Caki2 (cell line): ENCODE results near the gene POLR1C. TPM values are rescaled to one million over a fixed set of nuclear protein-coding genes. Genes with fewer than 3 reads are reported as not detected.
"Not testable (repeated sequence)": the region's sequence is repeated elsewhere in the genome, so short reads cannot be mapped to it uniquely, and the experiment has no call there.

ENCODE experiments used
- DNase-seq: peaks from one replicate; pipeline ENCODE4 v3.0.0-alpha.2; 2015; ENCODE audit warnings: low read depth
- in situ Hi-C: cut with HindIII; loops from 2 replicates; pipeline ENCODE4 v1.10.0; 2016; ENCODE audit warnings: low sequenced_read_pairs, low pct_unique_long_range_greater_than_20kb, mixed read lengths
- total RNA-seq: library from RNA; depleted of rRNA; stranded (reverse); fragments of >200 nt; shearing (Covaris generic); gene quantifications from 2 replicates; pipeline ENCODE4 v1.2.3, GENCODE V29; 2014; ENCODE audit warnings: low replicate concordance

POLR1C gene
- total RNA-seq, 1 experiment from 2014 or later = 49.0 TPM

- no peak for DNase-seq
- in situ Hi-C loops = no loop called here
These were observed 26.4 kb upstream of the POLR1C start for GRCh38 chr6:43490523-43490939.

GRCh38 chr6:43491750-43492661 is 24.9 kb upstream of the POLR1C start:
- in situ Hi-C loops = no loop called here
- no peak for DNase-seq

- in situ Hi-C loops = no loop called here
- no peak for DNase-seq
These were observed 24.2 kb upstream of the POLR1C start for GRCh38 chr6:43492673-43493072.

- in situ Hi-C loops = no loop called here
These were observed 23.7 kb upstream of the POLR1C start for GRCh38 chr6:43493230-43493629.

GRCh38 chr6:43493833-43494232 is 23.1 kb upstream of the POLR1C start:
- in situ Hi-C loops = no loop called here
- DNase-seq = no peak

More at GRCh38 chr6:43493230-43493629, 23.7 kb upstream of the POLR1C start:
- DNase-seq = no peak

GRCh38 chr6:43494321-43494720 is 22.6 kb upstream of the POLR1C start:
- in situ Hi-C loops = no loop called here
- no peak for DNase-seq

GRCh38 chr6:43494766-43495165 is 22.1 kb upstream of the POLR1C start:
- in situ Hi-C loops = no loop called here
- no peak for DNase-seq

GRCh38 chr6:43495409-43495941 is 21.4 kb upstream of the POLR1C start:
- in situ Hi-C loops = no loop called here
- DNase-seq = no peak

GRCh38 chr6:43496370-43497128 is 20.3 kb upstream of the POLR1C start:
- in situ Hi-C loops = no loop called here
- no peak for DNase-seq

- no peak for DNase-seq
- in situ Hi-C loops = no loop called here
These were observed 19.8 kb upstream of the POLR1C start for GRCh38 chr6:43497129-43497396.

- in situ Hi-C loops = no loop called here
- no peak for DNase-seq
These were observed 19.2 kb upstream of the POLR1C start for GRCh38 chr6:43497689-43498088.

- DNase-seq, in situ Hi-C loops: not testable (repeated sequence)
These were observed 18.6 kb upstream of the POLR1C start for GRCh38 chr6:43498291-43498690.

GRCh38 chr6:43499028-43499815 is 17.7 kb upstream of the POLR1C start:
- in situ Hi-C loops = no loop called here

GRCh38 chr6:43500921-43501320 is 16.0 kb upstream of the POLR1C start:
- in situ Hi-C loops = no loop called here
- DNase-seq = no peak

More at GRCh38 chr6:43499028-43499815, 17.7 kb upstream of the POLR1C start:
- DNase-seq = no peak

- in situ Hi-C loops = no loop called here
- DNase-seq = no peak
These were observed 14.2 kb upstream of the POLR1C start for GRCh38 chr6:43502666-43503065.

GRCh38 chr6:43503443-43503842 is 13.4 kb upstream of the POLR1C start:
- no peak for DNase-seq
- in situ Hi-C loops = no loop called here

GRCh38 chr6:43504756-43505593 is 11.9 kb upstream of the POLR1C start:
- in situ Hi-C loops = no loop called here
- DNase-seq = no peak

GRCh38 chr6:43505718-43506117 is 11.2 kb upstream of the POLR1C start:
- no peak for DNase-seq
- in situ Hi-C loops = no loop called here
